Transverse colon (tissue), 4 donors: ENCODE data around the gene ZNF135. TPM values are rescaled to one million over a fixed set of nuclear protein-coding genes. Genes with fewer than 3 reads are reported as not detected.
A peak's percentile ranks its signal among the peaks of the same experiment; 100 is the strongest.

Experiments used
- DNase-seq: peaks from one replicate; pipeline ENCODE4 v3.0.0-alpha.2; 2019
- H3K27ac ChIP-seq, 4 donors: fragments of 200-600 bp; sonication (generic); 2 replicates each; pipeline ENCODE4 v1.5.1; 2016 to 2018; ENCODE audit warnings: inconsistent platforms in 4 of 4
- H3K27me3 ChIP-seq: fragments of 200-600 bp; sonication (generic); 2 replicates; pipeline ENCODE4 v1.5.1; 2017; ENCODE audit warnings: inconsistent platforms
- H3K36me3 ChIP-seq, 4 donors: fragments of 200-600 bp; sonication (generic); 2 replicates each; pipeline ENCODE4 v1.5.1; 2017 to 2019; ENCODE audit warnings: inconsistent platforms in 4 of 4
- H3K4me1 ChIP-seq, 4 donors: fragments of 200-600 bp; sonication (generic); 2 replicates each; pipeline ENCODE4 v1.5.1; 2017 to 2020; ENCODE audit warnings: inconsistent platforms in 4 of 4
- H3K4me3 ChIP-seq, 4 donors: fragments of 200-600 bp; sonication (generic); 1 replicate in 1 of 4; 2 replicates in 3 of 4; pipeline versions ENCODE4 v1.5.1 to v1.6.1; 2017 to 2019; ENCODE audit warnings: inconsistent platforms in 4 of 4
- H3K9me3 ChIP-seq, 2 donors: fragments of 200-600 bp; sonication (generic); 2 replicates each; pipeline ENCODE4 v1.5.1; 2017 to 2019; ENCODE audit warnings: inconsistent platforms in 2 of 2
- CTCF ChIP-seq, 5 experiments: fragments of 200-600 bp in 3 of 5; fragments of 450-650 bp in 2 of 5; sonication (generic) in 3 of 5; IDR thresholded peaks; 1 replicate in 2 of 5; 2 replicates in 3 of 5; pipeline ENCODE4 v1.5.1; 2016 to 2017; ENCODE audit warnings: antibody characterized with exemption in 5 of 5, inconsistent platforms in 3 of 5, mild to moderate bottlenecking in 2 of 5, moderate library complexity in 1 of 5
- EP300 ChIP-seq: sonication (generic); formaldehyde crosslinking; IDR thresholded peaks from one replicate; pipeline ENCODE4 v1.6.1; 2017; ENCODE audit warnings: antibody characterized with exemption, low read depth
- POLR2A ChIP-seq: fragments of 450-650 bp; IDR thresholded peaks from one replicate; pipeline ENCODE4 v1.6.1; 2016; ENCODE audit warnings: antibody characterized with exemption, mild to moderate bottlenecking, moderate library complexity
- POLR2AphosphoS5 ChIP-seq, 3 donors: sonication (generic); formaldehyde crosslinking; IDR thresholded peaks; one replicate each; pipeline ENCODE4 v1.6.1; 2016; ENCODE audit warnings: antibody characterized with exemption in 3 of 3
- WGBS, 2 donors: methylation state at CpG; one replicate each; pipeline ENCODE4 v1.1.5; 2018; ENCODE audit warnings: low coverage in 1 of 2; 5-methylcytosine and 5-hydroxymethylcytosine counted together
- in situ Hi-C, 4 donors: fragments of 200-750 bp; cut with MboI; loops; one replicate each; pipeline versions ENCODE4 v1.15.0 to v1.15.1; 2017; ENCODE audit warnings: low sequenced_read_pairs in 3 of 4, low pct_ligation_motif_present in 1 of 4, low pct_unique_long_range_greater_than_20kb in 1 of 4
- intact Hi-C: fragments of 100-400 bp; cut with DNase I; formaldehyde crosslinking; loops from one replicate; pipeline ENCODE4 v1.15.1; 2023; ENCODE audit warnings: low total_unique reads
- total RNA-seq, 4 donors: library from RNA; depleted of rRNA; stranded (reverse); fragments of >200 nt; gene quantifications; one replicate each; pipeline ENCODE4 v1.1.0, GENCODE V29; 2016

ZNF135 gene
- total RNA-seq, 4 donors from 2014 or later = 1.6 to 20.9 (median 2.1) TPM

- Histone ChIP-seq H3K27ac (peak overlapping the region; percentile 82 to 97 (median 92)), H3K9me3 (peaks cover 11 to 18% of the 10 kb centered on the region in 2 donors), H3K27me3 (no peaks in the 10 kb centered on the region), H3K4me3 (peak overlapping the region; percentile 26 to 99 (median 78)), H3K4me1 (peaks cover 0 to 16% (median 7%) of the 10 kb centered on the region in 4 donors), H3K36me3 (no peaks in the 10 kb centered on the region)
- intact Hi-C loops (no loop called here), in situ Hi-C loops (no loop called here)
- WGBS, 2 donors = 14% methylated on average over 2 of the region's 2 CpGs; no CpG with 5 or more reads in 1 of the 2 donors
- DNase-seq = no peak
- TF ChIP-seq POLR2AphosphoS5 (IDR thresholded peaks at IDR 0.05) (no peak), CTCF (IDR thresholded peaks at IDR 0.05) (no peak), EP300 (no peak), POLR2A (no peak)
Observed at GRCh38 chr19:58098682-58098998, 39.6 kb downstream of the ZNF135 start.

- no peaks in the 10 kb centered on the region for H3K4me1 ChIP-seq
- no peaks in the 10 kb centered on the region for H3K27me3 ChIP-seq
- in situ Hi-C loops (no loop called here), intact Hi-C loops (no loop called here)
- 86 to 95% methylated on average over 3 to 7 of the region's 7 CpGs for WGBS, 2 donors
- peaks cover 84 to 87% of the 10 kb centered on the region in 2 donors for H3K9me3 ChIP-seq
- H3K4me3 ChIP-seq = no peak overlapping the region
- DNase-seq = no peak
- no peak overlapping the region for H3K27ac ChIP-seq
- TF ChIP-seq POLR2A (no peak), CTCF (IDR thresholded peaks at IDR 0.05) (no peak), POLR2AphosphoS5 (IDR thresholded peaks at IDR 0.05) (no peak), EP300 (no peak)
- H3K36me3 ChIP-seq = no peaks in the 10 kb centered on the region
Observed at GRCh38 chr19:58107778-58108545, 48.9 kb downstream of the ZNF135 start.

GRCh38 chr19:58108546-58108817 lies 49.4 kb downstream of the ZNF135 start:
- DNase-seq = no peak
- Histone ChIP-seq H3K9me3 (peaks cover 82 to 85% of the 10 kb centered on the region in 2 donors), H3K4me3 (no peak overlapping the region), H3K4me1 (no peaks in the 10 kb centered on the region), H3K27ac (no peak overlapping the region), H3K36me3 (no peaks in the 10 kb centered on the region), H3K27me3 (no peaks in the 10 kb centered on the region)
- 85 to 96% methylated on average over 3 of the region's 3 CpGs for WGBS, 2 donors
- intact Hi-C loops = no loop called here
- in situ Hi-C loops = no loop called here
- TF ChIP-seq POLR2AphosphoS5 (IDR thresholded peaks at IDR 0.05) (no peak), POLR2A (no peak), EP300 (no peak), CTCF (IDR thresholded peaks at IDR 0.05) (no peak)

GRCh38 chr19:58117841-58118575 lies 58.9 kb downstream of the ZNF135 start:
- H3K27ac ChIP-seq = no peak overlapping the region
- H3K27me3 ChIP-seq = no peaks in the 10 kb centered on the region
- in situ Hi-C loops = no loop called here
- TF ChIP-seq CTCF (IDR thresholded peaks at IDR 0.05) (no peak), EP300 (no peak), POLR2A (no peak), POLR2AphosphoS5 (IDR thresholded peaks at IDR 0.05) (no peak)
- no peaks in the 10 kb centered on the region for H3K4me1 ChIP-seq
- H3K4me3 ChIP-seq = no peak overlapping the region
- no peak for DNase-seq
- peaks cover 51 to 91% of the 10 kb centered on the region in 2 donors for H3K9me3 ChIP-seq
- H3K36me3 ChIP-seq = no peaks in the 10 kb centered on the region
- intact Hi-C loops = no loop called here
- WGBS, 2 donors = 11 to 44% methylated on average over 20 to 72 of the region's 77 CpGs
